Measurements from ENCODE around the gene SYNRG.
A peak's percentile ranks its signal among the peaks of the same experiment; 100 is the strongest.
"Not testable (repeated sequence)": the region's sequence is repeated elsewhere in the genome, so short reads cannot be mapped to it uniquely, and the experiment has no call there.

SYNRG gene

GRCh38 chr17:37609170-37610040 lies at the start of gene SYNRG:
SYNRG (minus strand) TSS chr17:37609418; CDS start chr17:37609355, 63 bp downstream.
- peak; percentile 97 for DNase-seq

GRCh38 chr17:37657202-37657601 lies 48.0 kb upstream of the SYNRG start:
- DNase-seq, result no peak

- DNase-seq, result no peak
Measured at GRCh38 chr17:37651849-37652248, 42.6 kb upstream of the SYNRG start.

GRCh38 chr17:37650419-37651003 lies 41.3 kb upstream of the SYNRG start:
- no peak for DNase-seq

GRCh38 chr17:37648555-37648954 lies 39.3 kb upstream of the SYNRG start:
- DNase-seq, result no peak

- no peak for DNase-seq
Measured at GRCh38 chr17:37647856-37648255, 38.6 kb upstream of the SYNRG start.

GRCh38 chr17:37643869-37644268 lies 34.7 kb upstream of the SYNRG start:
- no peak for DNase-seq

- peak; percentile 91 for DNase-seq
Measured at GRCh38 chr17:37643118-37643766, 34.0 kb upstream of the SYNRG start, which contains the start of gene DDX52. DDX52 (minus strand) TSS chr17:37643446; CDS start chr17:37643420, 26 bp downstream.

GRCh38 chr17:37642681-37643080 lies 33.5 kb upstream of the SYNRG start:
- no peak for DNase-seq

GRCh38 chr17:37640015-37640414 lies 30.8 kb upstream of the SYNRG start:
- no peak for DNase-seq

GRCh38 chr17:37637956-37638355 lies 28.7 kb upstream of the SYNRG start:
- DNase-seq, result no peak

- not testable (repeated sequence) for DNase-seq
Measured at GRCh38 chr17:37616430-37616829, 7.2 kb upstream of the SYNRG start.

- no peak for DNase-seq
Measured at GRCh38 chr17:37614823-37615222, 5.6 kb upstream of the SYNRG start.

GRCh38 chr17:37614391-37614790 lies 5.2 kb upstream of the SYNRG start:
- DNase-seq, result no peak

- no peak for DNase-seq
Measured at GRCh38 chr17:37610971-37611370, 1.8 kb upstream of the SYNRG start.

GRCh38 chr17:37610041-37610420 lies 813 bp upstream of the SYNRG start:
- DNase-seq, result not testable (repeated sequence)

- DNase-seq, result no peak
Measured at GRCh38 chr17:37608351-37609169, 658 bp downstream of the SYNRG start.

GRCh38 chr17:37607637-37608331 lies 1.4 kb downstream of the SYNRG start:
- DNase-seq, result peak; percentile 62

- no peak for DNase-seq
Measured at GRCh38 chr17:37605813-37606505, 3.3 kb downstream of the SYNRG start.

GRCh38 chr17:37605081-37605480 lies 4.1 kb downstream of the SYNRG start:
- DNase-seq, result no peak

GRCh38 chr17:37604556-37604955 lies 4.7 kb downstream of the SYNRG start:
- DNase-seq, result no peak

- DNase-seq, result no peak
Measured at GRCh38 chr17:37598145-37598544, 11.1 kb downstream of the SYNRG start.

Measured in activated CD8-positive, alpha-beta memory T cell treated with anti-CD3 and anti-CD28 coated beads, Interleukin-2, amount 50 U/mL, for 48 hours (primary cell).